SKM-1 treated with dmso at 0.1 percent for 144 hours (cell line): ENCODE data around the gene PTPRM.
"Not testable (repeated sequence)": the region's sequence is repeated elsewhere in the genome, so short reads cannot be mapped to it uniquely, and the experiment has no call there.

Experiments used
- DNase-seq: peaks from one replicate; lab custom pipeline; 2025; ENCODE audit not compliant: unreplicated experiment; lab: John Stamatoyannopoulos, UW

Gene PTPRM

GRCh38 chr18:8406186-8406867 lies 839.2 kb downstream of the PTPRM start:
- DNase-seq = no peak

- no peak for DNase-seq
Observed at GRCh38 chr18:8406868-8407250, 839.7 kb downstream of the PTPRM start.

GRCh38 chr18:8409151-8409550 lies 842.0 kb downstream of the PTPRM start:
- no peak for DNase-seq

DNA sequence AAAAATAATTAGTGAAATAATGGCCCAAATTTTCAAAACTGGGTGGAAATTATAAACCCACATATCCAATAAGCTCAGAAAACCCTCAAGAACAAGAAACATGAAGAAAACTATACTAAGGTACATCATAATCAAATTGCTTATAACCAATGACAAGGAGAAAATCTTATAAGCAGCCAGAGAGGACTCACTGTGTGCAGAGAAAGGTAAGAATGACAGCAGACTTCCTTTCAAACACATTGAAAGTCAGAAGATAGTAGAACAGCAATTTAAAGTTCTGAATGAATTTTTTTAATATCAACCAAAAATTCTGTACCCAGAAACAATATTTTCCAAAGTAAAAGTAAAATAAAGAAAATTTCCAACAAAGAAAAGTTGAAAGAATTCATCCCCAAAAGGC lies 844.4 kb downstream of the PTPRM start:
- no peak for DNase-seq

- no peak for DNase-seq
Observed at GRCh38 chr18:8412117-8412516, 845.0 kb downstream of the PTPRM start.

GRCh38 chr18:8413189-8413588 lies 846.1 kb downstream of the PTPRM start:
- DNase-seq = no peak

DNA sequence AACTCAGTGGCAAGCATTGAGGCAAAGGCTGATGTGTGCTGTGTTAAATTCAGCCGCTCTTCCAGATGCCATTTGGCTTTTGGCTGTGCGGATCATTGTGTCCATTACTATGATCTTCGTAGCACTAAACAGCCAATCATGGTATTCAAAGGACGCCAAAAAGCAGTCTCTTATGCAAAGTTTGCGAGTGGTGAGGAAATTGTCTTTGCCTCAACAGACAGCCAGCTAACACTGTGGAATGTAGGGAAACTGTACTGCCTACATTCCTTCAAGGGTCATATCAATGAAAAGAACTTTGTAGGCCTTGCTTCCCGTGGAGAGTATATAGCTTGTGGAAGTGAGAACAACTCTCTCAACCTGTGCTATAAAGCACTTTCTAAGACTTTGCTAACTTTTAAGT lies 846.6 kb downstream of the PTPRM start:
- no peak for DNase-seq

DNA sequence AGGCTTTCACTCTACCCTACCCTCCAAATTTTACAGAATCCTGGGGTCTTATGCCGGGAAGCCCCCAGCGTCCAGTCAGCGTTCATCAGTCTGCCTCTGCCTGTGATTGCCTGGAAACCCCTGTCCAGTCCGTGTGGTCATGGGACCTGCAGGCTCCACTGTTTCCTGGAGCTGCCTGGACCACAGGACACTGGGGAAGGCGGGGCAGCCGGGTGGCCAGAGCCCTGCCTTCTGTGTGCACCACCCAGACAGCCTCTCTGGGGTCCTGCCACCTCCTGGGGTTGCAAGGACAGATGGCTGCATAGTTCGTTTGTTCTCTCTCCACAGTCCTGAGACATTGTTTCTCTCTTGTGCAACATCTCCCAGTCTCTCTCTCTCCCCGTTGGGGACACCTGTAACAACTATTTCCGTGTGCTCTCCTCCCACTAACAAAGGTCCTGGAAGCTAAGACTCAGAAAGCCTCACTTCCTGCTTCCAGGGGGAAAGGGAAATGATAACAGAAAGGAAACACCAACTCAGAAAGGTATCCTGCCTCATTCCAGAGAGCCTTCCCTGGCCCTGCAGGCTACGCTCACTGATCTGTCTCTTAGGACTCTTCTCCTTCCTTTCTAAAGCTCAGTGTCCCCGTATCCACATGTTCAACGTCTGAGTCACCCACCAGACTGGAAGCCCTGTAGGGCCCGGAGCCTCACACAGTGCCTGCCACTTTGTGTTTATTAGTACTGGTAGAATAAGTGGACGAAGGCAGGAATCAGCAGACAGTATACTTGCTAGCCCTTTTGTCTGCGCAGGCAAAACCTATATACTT lies 849.3 kb downstream of the PTPRM start:
- no peak for DNase-seq

GRCh38 chr18:8422391-8422790 lies 855.3 kb downstream of the PTPRM start:
- no peak for DNase-seq

- no peak for DNase-seq
Observed at GRCh38 chr18:8423051-8423557, 856.0 kb downstream of the PTPRM start.

GRCh38 chr18:8424481-8424880 lies 857.4 kb downstream of the PTPRM start:
- no peak for DNase-seq

GRCh38 chr18:8424917-8425725 lies 858.0 kb downstream of the PTPRM start:
- DNase-seq = no peak

DNA sequence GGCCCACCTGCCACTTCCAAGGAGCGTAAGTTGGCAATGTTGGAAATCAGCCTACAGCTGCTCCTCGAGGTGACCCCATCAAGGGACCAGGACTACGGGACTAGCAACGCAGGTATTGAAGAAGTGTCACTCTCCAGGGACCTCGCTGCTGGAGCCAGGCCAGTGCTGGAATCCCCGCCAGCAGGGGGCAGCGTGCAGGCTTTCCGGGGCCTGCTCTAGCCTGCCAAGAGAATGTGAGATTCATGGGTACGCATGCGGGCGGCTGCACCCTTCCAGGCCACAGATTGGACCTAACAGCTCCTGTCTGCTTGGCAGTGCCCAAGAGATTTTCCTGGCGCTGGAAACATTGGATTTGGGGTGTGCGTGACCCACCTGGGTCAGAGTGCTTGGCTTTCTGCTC lies 859.3 kb downstream of the PTPRM start:
- no peak for DNase-seq

DNA sequence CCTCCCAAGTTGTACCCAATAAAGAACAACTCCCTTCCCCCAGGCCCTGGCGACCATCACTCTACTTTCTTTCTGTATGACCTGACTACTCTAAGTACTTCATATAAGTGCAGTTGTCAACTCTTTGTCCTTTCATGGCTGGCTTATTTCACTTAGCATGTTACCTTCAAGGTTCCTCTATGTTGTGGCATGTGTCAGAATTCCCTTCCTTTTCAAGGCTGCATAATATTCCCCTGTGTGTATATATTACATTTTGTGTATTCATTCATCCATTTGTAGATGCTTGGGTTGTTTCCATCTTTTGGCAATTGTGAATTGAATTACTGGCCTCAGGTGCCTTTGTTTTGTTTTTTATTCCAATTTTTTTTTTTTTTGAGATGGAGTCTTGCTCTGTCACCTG lies 860.2 kb downstream of the PTPRM start:
- no peak for DNase-seq

DNA sequence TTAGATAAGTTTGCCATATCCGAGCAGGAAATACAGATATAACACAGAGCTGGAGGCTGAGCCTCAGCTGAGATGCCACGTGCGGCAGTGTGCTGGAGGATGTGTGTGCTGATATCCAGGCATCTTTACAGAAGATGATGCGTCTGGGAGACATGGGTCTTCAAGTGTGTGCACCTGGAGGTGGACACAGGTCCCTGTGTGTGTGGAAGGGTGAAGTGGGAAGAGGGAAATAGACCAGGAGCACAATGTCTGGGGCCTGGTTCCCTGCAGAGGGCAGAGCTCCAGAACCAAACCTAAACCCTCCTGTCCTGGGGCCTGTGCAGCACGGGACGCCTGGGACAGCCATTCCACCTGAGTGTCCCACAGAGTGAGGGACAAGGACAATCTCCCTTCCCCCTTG lies 861.8 kb downstream of the PTPRM start:
- no peak for DNase-seq

DNA sequence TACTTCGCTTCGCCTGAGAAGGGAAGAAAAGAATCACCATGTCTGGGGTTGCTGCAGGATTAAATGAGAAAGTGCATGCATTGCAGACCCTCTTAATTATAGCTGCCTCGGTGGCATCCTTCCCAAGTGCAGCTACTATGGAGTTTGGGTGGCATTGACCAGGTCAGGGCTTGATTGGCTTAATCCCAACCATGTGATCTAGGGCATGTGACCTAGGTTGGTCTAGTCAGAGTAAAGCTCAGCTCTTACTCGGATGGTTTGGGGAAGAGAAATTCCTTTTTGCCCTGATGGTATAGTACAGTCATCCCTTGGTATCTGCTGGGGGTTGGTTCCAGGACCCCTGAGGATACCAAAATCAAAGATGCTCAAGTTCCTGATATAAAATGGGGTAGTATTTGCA lies 863.9 kb downstream of the PTPRM start:
- no peak for DNase-seq

GRCh38 chr18:8433323-8433722 lies 866.2 kb downstream of the PTPRM start:
- DNase-seq = no peak

DNA sequence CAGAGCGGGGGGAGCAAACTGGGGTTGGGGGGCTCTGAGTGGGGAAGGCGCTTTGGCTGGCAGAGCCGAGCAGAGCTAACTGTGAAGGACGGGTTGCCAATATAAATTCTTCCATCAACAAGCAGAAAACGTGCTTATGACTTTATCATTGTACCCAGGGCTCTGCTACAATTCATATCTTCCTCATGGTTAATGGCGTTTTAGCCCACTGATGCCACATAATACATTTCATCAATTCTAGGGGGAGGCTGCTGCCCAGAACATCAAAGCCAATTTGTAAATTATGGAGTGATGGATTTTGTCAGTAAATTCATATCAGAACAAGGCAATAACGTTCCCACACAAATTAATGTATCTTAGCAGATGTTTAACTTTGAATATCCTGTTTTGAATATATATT lies 866.7 kb downstream of the PTPRM start:
- DNase-seq = no peak

DNA sequence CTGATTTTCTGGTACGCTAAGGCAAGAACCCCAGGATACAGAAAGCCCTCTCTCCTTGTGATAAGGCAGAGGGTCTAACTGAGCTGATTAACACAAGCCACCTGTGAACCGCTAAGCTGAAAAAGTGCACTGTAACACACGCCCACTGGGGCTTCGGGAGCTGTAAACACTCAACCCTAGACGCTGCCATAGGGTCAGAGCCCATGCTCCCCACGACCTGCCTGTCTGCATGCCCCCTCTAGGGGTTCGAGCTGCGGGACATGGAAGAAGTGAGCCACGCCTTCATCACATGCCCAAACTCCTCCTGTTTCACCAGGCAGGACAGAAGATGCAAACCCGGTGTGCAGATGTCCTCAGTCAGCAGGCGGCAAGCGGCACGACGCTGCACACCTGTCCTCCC lies 868.3 kb downstream of the PTPRM start:
- DNase-seq = no peak

GRCh38 chr18:8439055-8439454 lies 871.9 kb downstream of the PTPRM start:
- no peak for DNase-seq

DNA sequence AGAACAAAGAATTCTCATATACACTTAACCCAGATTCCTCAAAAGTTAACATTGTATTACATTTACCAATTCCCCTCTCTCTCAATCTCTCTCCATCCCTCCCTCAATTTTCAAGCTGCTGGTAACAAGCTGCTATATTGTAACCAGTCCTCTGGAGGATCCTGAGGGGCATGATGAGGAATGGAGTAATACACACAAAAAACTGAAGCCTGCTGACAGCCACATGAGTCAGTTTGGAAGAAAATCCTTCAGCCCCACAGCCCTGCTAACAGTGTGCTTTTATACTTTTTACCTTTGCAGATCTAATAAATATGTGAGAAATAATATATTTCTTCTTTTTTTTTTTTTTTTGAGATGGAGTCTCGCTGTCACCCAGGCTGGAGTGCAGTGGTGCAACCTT lies 876.4 kb downstream of the PTPRM start:
- no peak for DNase-seq

DNA sequence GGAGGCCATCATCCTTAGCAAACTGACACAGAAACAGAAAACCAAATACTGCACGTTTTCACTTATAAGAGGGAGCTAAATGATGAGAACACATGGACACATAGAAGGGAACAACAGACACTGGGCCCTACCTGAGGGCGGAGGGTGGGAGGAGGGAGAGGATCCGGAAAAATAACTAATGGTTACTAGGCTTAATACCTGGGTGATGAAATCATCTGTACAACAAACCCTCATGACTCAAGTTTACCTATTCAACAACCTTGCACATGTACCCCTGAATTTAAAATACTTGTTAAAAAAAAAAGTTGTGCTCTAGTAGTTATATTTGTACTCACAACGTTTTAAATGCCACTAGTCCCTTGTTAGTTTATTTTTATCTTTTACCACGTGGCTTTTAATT lies 879.8 kb downstream of the PTPRM start:
- DNase-seq = not testable (repeated sequence)
